Mononuclear cell (primary cell): ENCODE measurements around the gene SH2D2A. TPM values are rescaled to one million over a fixed set of nuclear protein-coding genes. Genes with fewer than 3 reads are reported as not detected.

ENCODE experiments used
- H3K27me3 ChIP-seq: 2 replicates; pipeline ENCODE4 v1.6.0; 2011; ENCODE audit warnings: low read length, control low read depth; ENCODE audit not compliant: insufficient read depth
- H3K4me1 ChIP-seq: 2 replicates; pipeline ENCODE4 v1.5.1; 2011; ENCODE audit warnings: mild to moderate bottlenecking, low read length, control low read depth; ENCODE audit not compliant: insufficient read depth
- H3K4me3 ChIP-seq: 2 replicates; pipeline ENCODE4 v1.5.1; 2011; ENCODE audit warnings: mild to moderate bottlenecking, low read length, moderate library complexity
- H3K9me3 ChIP-seq: 2 replicates; pipeline ENCODE4 v1.5.1; 2011; ENCODE audit warnings: low read depth, mild to moderate bottlenecking, control low read depth, low read length
- total RNA-seq: library from RNA; depleted of rRNA; stranded (reverse); fragments of >200 nt; gene quantifications from one replicate; pipeline ENCODE4 v1.2.3, GENCODE V29; 2012

The SH2D2A gene
- total RNA-seq, 1 donor = 19.1 TPM

DNA sequence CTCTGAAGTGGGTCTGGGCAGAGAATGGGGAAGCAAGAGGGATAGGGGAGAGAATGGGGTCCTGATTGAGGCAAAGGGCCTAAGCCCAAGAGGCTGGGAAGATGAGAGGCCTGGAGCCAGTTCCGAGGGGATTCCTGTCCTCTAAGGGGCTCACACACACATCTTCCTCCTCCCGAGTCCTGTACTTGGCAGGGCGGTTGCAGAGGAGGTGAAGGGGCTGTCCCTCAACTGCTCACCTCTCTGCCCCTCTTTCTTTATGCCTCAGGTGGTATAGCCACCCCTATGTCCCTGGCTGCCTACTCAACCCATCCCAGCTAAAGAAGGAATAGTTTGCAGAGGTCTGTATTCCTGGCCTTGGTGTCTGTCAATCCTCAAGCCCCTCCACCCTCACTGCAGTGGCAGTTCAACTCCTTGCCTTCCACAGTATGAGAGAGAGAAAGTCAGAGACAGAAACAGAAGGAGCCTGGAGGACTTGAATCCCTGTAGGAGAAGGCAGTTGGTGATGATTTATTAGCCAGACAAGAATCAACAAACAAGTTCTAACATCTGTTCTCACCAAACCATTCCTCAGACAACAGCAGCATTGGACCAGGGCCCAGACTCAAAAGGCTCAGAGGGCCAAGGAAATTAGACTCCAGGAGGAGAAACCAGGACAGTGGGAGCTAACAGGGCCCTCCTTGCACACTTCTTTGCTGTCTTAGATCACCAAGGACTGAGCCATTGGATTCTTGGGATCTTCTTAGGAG lies 10.7 kb downstream of the SH2D2A start:
- Histone ChIP-seq H3K4me1 (peaks cover 30% of the 10 kb centered on the region), H3K4me3 (no peak overlapping the region), H3K9me3 (no peaks in the 10 kb centered on the region), H3K27me3 (no peaks in the 10 kb centered on the region)

DNA sequence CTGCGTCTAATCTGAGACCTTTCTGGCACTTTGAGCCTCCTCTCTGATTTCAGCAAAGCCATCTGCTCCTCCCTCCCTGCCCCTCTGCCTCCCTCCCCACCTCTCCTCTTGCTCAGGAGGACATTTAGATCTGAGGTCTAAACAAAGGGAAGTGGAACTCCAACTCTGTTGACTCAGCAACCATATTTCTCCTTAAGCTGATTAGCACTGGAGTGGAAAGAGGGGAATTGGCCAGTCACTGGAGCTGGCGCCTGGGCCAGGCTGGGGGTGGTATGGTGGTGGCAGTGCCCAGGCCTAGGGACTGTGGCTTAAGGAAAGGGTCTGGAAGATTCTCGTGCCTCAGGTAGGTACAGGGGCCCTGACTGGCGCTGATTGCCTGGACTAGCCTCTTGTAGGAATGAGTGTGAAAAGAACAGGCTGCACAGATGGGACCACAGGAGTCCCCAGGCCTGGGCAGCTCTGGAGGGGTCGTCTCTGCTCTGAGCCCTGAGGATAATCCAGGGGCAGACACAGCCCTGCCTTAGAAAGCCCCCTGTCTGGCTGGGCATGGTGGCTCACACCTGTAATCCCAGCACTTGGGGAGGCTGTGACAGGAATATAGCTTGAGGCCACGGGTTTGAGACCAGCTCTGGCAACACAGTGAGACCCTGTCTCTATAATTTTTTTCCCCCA lies 11.9 kb downstream of the SH2D2A start:
- H3K4me1 ChIP-seq = peaks cover 30% of the 10 kb centered on the region
- no peaks in the 10 kb centered on the region for H3K9me3 ChIP-seq
- no peak overlapping the region for H3K4me3 ChIP-seq
- no peaks in the 10 kb centered on the region for H3K27me3 ChIP-seq

DNA sequence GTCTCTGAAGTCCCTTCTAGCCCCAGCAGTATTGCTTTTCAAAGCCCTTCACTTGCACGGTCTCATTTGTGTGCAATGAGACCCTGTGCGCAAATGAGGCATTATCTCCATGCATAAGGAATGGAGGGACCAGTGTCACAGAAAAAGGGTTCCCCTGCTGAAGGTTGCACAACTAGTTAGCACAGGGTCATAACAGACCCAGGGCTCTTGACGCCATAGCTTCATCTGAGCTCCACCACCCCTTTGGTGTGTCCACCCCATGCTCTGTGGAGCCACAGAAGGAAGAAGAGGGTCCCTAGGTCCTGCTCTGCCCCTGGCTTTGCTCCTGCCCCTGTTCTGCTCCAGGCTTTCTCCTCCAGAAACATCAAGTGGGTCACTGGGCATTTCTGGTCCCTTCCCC lies 12.6 kb downstream of the SH2D2A start:
- Histone ChIP-seq H3K9me3 (no peaks in the 10 kb centered on the region), H3K27me3 (no peaks in the 10 kb centered on the region), H3K4me3 (no peak overlapping the region), H3K4me1 (peaks cover 30% of the 10 kb centered on the region)

DNA sequence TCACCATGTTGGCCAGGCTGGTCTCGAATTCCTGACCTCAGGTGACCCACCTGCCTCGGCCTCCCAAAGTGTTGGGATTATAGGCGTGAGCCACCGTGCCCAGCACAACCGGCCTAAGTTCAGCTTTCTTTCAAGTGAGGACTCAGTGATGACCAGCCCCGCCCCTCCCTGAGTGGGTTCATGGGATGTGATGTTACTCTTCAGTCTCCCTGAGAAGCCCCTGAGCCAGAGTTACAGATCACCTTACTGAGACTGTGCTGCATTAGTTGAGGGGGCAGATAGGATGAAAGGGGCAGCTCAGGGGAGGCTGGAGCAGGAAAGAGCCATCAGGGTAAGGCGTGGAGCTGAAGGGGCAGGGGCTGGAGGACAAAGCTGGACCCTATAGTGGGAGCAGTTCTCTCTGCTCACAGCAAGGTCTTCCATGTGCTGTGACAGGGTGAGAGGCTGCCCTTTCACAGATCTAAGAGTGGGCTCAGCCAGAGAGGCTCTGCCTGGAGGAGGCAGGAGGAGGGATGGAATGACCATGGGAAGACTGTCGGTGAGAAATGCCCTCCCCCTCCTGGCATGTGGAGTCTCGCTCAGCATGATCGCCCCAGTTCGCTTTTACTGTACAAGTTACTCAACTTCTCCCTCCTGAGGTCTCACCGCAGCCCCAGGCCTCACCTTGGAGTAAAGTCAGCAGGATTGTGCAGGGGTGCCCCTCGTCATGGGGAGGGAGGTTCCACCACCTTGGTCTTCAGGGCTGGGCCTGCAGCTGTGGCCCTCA lies 13.4 kb downstream of the SH2D2A start:
- no peak overlapping the region for H3K4me3 ChIP-seq
- H3K9me3 ChIP-seq = no peaks in the 10 kb centered on the region
- H3K4me1 ChIP-seq = peaks cover 28% of the 10 kb centered on the region
- H3K27me3 ChIP-seq = no peaks in the 10 kb centered on the region

DNA sequence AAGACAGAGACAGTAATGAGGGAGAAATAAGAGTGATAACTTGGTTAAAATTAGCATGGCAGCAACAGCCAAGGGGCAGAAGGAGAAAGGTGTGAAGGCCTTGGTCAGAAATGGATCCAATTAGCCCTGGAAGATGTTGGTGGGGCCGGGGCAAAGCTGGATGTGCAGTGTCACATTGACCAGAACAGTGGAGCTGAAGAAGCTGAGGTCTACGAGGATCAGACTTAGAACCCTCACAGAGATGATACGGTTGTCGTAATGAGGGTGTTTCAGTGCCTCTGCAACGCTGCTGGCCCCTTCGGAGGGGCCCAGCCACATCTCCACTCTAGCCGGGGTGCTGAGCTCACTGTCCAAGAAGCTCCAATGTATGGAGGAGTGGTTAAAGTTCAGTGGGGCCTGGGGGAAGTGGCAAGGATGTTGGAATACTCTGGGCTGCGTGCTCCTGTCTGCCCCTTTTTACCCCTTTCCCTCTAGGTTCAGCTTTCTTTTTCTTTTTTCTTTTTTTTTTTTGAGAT lies 14.2 kb downstream of the SH2D2A start:
- Histone ChIP-seq H3K4me1 (peaks cover 20% of the 10 kb centered on the region), H3K4me3 (no peak overlapping the region), H3K9me3 (no peaks in the 10 kb centered on the region), H3K27me3 (no peaks in the 10 kb centered on the region)

DNA sequence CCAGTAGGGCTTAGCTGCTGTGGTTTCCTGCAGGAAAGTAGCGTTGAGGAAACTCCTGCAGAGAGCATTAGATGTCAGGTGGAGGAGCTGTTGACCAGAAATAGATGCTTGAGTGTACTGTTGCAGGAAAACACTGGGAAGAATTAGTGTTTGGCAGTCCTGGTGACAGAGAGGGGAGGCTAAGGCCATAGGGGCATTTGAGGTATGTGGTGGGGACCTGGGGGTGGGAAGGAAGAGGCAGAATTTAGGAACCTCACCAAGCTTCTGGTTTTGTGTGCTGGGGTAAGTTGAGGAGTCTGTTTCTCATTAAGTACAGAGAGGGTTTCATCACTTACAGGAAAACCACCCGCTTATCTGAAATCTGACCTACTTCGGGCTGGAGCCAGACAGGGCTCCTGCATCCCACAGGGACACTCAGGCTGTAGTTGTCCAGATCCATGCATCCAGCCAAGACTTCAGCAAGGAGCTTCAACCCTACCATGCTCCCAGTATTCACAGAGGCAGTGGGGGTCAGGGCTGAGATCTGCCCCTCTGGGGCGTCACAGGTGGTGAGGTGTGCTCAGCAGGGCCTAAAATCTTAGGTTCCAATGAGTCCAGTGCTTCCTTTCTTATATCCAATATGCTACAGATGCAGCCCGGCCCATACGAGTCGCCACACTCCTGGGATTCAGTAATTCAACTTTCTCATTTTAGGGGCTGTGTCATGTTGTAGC lies 15.1 kb downstream of the SH2D2A start:
- H3K27me3 ChIP-seq = no peaks in the 10 kb centered on the region
- H3K9me3 ChIP-seq = no peaks in the 10 kb centered on the region
- H3K4me1 ChIP-seq = peaks cover 17% of the 10 kb centered on the region
- H3K4me3 ChIP-seq = no peak overlapping the region

DNA sequence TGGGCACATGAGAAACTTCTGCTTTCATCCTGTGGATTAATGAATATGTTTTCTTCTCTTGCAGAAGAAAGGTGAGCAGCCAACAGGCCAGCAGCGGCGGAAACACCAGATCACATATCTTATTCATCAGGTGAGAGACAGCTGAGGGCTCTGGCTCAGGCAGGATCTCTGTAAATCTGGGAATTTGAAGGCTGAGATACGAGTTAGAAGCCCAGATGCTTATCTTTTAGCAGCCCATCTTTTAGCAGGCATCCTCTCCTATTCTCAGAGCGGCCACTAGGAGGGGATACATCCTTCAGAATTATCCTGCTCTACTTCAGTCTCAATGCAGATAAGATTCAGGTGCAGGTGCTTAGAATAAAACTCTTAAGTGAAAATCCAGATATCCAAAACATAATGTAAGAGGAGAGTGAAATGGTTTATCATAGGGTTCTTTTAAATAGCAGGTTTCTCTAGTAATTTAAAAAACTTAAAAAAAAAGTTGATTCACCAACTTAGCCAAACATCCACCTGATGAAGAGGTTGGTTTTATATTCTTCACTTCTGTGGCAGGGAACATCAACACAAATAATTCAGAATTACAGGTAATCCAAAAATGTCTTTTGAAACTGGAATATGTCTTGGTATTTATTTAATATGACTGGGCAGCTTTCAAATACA lies 19.3 kb downstream of the SH2D2A start:
- Histone ChIP-seq H3K4me3 (no peak overlapping the region), H3K9me3 (no peaks in the 10 kb centered on the region), H3K4me1 (peaks cover 7% of the 10 kb centered on the region), H3K27me3 (no peaks in the 10 kb centered on the region)

DNA sequence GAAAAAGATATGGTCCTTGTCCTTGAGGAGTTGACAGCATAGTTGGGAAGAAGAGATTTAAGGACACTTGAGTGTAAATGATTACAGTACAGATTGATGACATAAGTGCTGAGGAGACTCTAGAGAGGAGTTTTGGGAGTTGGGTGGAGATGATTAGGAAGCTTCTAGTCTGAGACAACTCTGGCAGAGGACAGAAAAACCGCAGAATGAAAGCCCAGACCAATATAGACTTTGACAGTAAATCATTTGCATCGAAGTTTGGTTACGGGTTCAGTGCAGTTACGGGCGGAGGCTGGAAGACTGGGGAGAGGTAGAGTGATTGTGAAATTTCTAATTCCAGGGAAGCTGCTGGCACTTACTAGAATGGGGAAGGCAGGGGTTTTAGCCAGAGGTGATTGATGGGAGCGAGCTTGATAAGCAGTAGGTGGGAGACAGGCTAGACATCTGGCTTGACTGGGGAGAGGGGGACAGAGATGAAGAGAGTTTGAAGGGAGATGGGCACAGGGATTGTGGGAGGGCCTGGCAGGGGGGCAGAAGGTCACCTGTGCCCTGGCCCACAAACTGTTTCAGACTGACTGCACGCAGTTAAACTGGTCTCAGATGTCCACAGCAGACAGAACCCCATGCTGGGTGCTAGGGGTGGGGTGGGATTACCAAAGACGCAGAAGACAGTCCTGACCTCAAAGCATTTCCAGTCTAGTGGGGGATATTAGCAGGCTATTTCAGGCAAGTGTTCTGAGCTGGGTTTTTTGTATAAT lies 20.1 kb downstream of the SH2D2A start:
- Histone ChIP-seq H3K4me1 (peaks cover 6% of the 10 kb centered on the region), H3K4me3 (no peak overlapping the region), H3K27me3 (no peaks in the 10 kb centered on the region), H3K9me3 (no peaks in the 10 kb centered on the region)

DNA sequence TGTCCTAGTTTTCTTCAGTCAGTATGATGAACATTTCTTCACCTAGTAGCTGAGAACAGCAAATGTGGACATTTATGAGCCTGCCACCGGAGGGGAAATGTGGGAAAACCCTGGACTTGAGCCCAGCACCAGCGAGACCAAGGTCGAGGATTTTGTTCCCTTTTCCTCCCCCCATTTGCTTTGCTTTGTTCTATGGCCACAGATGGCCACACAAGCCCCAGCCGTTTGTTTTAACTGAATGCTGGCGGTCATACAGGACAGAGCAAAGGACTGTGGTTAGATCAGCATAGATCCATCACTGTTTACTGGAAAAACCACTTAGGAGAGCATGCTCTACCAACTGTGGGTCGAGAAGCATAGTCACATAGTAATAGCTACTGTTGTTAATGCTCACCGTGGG lies 20.9 kb downstream of the SH2D2A start:
- Histone ChIP-seq H3K4me3 (no peak overlapping the region), H3K9me3 (no peaks in the 10 kb centered on the region), H3K4me1 (peaks cover 5% of the 10 kb centered on the region), H3K27me3 (no peaks in the 10 kb centered on the region)

DNA sequence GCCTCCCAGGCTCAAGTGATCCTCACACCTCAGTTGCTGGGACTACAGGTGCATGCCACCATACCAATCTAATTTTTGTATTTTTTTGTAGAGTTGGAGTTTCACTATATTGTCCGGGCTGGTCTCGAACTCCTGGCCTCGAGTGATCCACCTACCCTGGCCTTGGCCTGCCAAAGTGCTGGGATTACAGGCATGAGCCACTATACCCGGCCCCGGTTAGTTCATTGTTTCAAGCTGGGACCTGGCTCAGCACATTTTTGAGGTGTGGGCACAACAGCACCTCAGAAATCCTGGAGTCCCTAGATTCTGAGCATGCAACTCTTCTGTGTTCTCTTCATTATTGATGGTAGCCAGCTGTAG lies 21.3 kb downstream of the SH2D2A start:
- Histone ChIP-seq H3K4me3 (no peak overlapping the region), H3K4me1 (peaks cover 5% of the 10 kb centered on the region), H3K9me3 (no peaks in the 10 kb centered on the region), H3K27me3 (no peaks in the 10 kb centered on the region)

DNA sequence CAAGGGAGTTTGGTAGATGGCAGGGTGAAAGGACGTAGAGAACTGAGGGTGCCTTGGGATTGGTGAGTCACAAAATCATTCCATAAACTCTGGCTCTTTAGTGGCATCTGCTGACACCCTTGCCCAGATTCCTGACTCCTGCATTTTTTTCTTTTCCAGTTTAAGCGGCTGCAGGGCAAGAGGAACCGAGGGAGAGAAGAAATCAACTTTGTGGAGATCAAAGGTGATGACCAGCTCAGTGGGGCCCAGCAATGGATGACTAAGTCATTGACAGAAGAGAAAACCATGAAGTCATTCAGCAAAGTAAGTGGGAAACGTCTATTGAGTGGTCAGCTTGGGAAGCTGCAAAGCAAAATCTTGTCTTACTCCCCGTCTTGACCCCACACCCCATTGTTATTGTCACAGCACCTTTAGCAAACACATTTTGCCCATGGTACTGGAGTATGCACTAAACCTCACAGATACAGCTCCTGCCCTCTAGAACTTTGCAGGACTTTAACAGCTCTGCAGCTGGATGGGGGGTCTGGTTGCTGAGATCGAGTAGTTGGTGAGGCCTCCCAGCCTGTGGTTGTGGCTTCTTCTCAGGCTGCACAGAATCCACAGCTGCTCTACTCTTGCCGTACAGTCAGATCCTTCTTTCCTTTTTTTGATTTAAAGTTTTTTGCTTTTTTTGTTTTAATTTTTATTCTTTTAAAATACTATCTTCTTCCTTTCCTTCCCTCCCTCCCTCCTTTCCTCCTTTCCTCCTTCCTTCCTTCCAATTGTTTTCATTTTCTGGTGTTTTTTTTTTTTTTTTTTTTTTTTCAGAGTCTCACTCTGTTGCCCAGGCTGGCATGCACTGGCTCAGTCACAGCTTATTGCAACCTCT lies 21.9 kb downstream of the SH2D2A start:
- Histone ChIP-seq H3K4me1 (peaks cover 5% of the 10 kb centered on the region), H3K9me3 (no peaks in the 10 kb centered on the region), H3K27me3 (no peaks in the 10 kb centered on the region), H3K4me3 (no peak overlapping the region)

DNA sequence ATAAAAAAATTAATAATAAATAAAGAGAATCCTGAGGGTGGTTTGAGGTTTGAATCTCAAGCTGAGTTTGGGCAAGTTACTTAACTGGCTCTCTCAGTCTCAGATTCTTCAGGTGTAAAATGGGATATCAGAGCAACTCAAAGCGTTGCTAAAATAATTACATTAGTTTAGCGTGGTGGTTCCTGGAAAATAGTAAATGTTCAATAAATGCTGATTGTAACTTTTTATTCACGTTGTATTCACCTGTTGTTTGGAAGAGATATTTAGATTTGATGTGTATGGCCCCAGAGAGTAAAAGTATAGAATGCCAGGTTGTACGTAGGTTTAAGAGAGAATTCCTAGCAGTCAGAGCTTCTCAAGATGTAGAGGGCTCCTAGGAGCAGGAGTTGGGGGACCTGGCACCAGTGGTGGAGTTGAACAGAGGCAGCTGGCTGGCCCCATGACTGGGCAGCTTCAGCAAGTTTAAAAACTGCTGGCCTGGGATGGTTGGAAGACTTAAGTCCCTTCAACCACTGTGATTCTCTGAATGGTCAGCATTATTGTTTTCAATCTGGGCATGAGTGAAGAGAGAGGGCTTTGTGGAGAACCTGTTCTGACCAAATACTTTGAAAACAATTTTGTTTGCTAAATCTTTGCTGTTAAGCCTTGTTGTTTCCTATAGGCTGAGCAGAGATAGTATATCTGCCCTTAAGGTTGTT lies 26.9 kb downstream of the SH2D2A start:
- peaks cover 5% of the 10 kb centered on the region for H3K4me1 ChIP-seq
- no peaks in the 10 kb centered on the region for H3K27me3 ChIP-seq
- H3K9me3 ChIP-seq = no peaks in the 10 kb centered on the region
- no peak overlapping the region for H3K4me3 ChIP-seq

DNA sequence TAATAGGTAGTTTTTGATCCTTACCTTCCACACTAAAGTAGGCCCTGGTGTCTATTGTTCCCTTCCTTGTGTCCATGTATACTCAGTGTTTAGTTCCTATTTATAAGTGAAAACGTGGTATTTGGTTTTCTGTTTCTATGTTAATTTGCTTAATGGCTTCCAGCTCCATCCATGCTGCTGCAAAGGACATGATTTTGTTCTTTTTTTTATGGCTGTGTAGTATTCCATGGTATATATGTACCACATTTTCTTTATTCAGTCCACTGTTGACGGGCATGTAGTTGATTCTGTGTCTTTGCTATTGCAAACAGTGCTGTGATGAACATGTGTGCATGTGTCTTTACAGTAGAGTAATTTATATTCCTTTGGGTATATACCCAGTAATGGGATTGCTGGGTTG lies 28.5 kb downstream of the SH2D2A start:
- Histone ChIP-seq H3K4me3 (no peak overlapping the region), H3K27me3 (no peaks in the 10 kb centered on the region), H3K9me3 (no peaks in the 10 kb centered on the region), H3K4me1 (peaks cover 5% of the 10 kb centered on the region)
